B cell (primary cell): ENCODE data around the gene LAMA3.

Experiments used
- CTCF ChIP-seq: fragments of 200-600 bp; IDR thresholded peaks from one replicate; pipeline ENCODE4 v1.8.0; 2022; ENCODE audit warnings: antibody characterized with exemption, mild to moderate bottlenecking
- EZH2 ChIP-seq: IDR thresholded peaks from 2 replicates; pipeline ENCODE4 v1.6.1; 2012; ENCODE audit warnings: borderline replicate concordance, low read depth, mild to moderate bottlenecking, moderate library complexity, low read length; ENCODE audit not compliant: insufficient read depth, poor library complexity, severe bottlenecking

- TF ChIP-seq CTCF (no peak), EZH2 (no peak)
These were observed 187.7 kb downstream of the LAMA3 start for GRCh38 chr18:23876921-23877320.
